ENCODE results near the gene C12orf60.

- TF ChIP-seq CTCF (IDR thresholded peaks at IDR 0.05; ENCODE audit: control extremely low read depth in 1 of 3, insufficient read depth in 1 of 3, low read depth in 1 of 3, low read length in 3 of 3) (no peak), PHF8 (conservative IDR thresholded peaks at IDR 0.05; ENCODE audit: low read depth, low read length) (no peak), POLR2A (IDR thresholded peaks at IDR 0.05; ENCODE audit: control extremely low read depth in 1 of 2, low read depth in 2 of 2, low read length in 2 of 2) (peak in 1 of 2 experiments; percentile 72; a peak in 1 of 3 replicates), HDAC6 (IDR thresholded peaks at IDR 0.05; ENCODE audit: low read depth, low read length) (no peak)
Measured at GRCh38 chr12:14767617-14768016, 35.9 kb upstream of the C12orf60 start.

Data from H1 (cell line).